Spleen (tissue), 7 donors: ENCODE measurements around the gene HNRNPM.

Experiments
- POLR2A ChIP-seq, 3 donors: fragments of 450-650 bp; IDR thresholded peaks; one replicate each; pipeline ENCODE4 v1.5.1; 2017; ENCODE audit warnings: antibody characterized with exemption in 3 of 3, mild to moderate bottlenecking in 1 of 3
- TF ChIP-seq, protein P1 (sequence below), 11 experiments: fragments of 200-600 bp in 7 of 11; fragments of 450-650 bp in 4 of 11; sonication (generic) in 4 of 11; IDR thresholded peaks in 8 of 11; conservative IDR thresholded peaks in 3 of 11; 1 replicate in 7 of 11; 2 replicates in 4 of 11; pipeline versions ENCODE4 v1.4.0 to v1.8.0; 2016 to 2021; ENCODE audit warnings: antibody characterized with exemption in 11 of 11, inconsistent platforms in 4 of 11, mild to moderate bottlenecking in 1 of 11
- donor health status: DM: no; HTN: no; CAD: no; lungs with moderate emphysema.
- donor health status: DM: no; HTN: no; CAD: no.
- donor health status: DM: no; HTN: no; CAD: no.

DNA sequence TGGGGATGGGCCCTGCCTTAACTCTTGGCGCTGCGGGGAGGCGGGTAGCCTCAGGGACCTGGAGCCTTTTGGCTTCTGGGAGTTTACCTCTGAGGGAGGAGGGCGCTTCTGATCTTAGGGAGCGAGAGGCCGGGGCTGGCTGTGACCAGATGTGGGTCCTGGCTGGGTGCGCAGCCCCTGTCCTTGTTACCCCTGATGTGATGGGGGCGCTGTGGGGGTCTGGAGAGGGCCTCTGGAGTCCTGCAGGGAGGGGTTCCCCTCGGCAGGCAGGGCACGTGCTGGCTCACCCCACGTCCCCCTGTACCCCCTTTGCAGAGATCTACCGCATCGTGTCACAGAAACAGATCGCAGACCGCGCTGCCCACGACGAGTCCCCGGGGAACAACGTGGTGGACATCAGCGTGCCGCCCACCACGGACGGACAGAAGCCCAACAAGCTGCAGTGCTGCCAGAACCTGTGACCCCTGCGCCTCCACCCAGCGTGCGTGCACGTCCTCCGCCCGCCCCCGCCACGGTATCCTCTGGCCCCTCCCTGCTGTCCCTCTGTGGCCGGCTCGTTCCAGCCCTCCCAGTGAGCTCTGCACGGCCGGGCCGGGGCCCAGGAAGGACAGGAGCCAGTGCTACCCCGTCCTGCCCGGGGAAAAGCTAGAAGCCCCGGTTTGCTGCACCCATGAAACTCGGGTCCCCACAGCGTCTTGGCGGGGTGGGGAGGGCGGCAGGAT is 41.5 kb upstream of the HNRNPM start:
- no peak for TF ChIP-seq POLR2A (IDR thresholded peaks at IDR 0.05)
- TF ChIP-seq, protein P1, sequence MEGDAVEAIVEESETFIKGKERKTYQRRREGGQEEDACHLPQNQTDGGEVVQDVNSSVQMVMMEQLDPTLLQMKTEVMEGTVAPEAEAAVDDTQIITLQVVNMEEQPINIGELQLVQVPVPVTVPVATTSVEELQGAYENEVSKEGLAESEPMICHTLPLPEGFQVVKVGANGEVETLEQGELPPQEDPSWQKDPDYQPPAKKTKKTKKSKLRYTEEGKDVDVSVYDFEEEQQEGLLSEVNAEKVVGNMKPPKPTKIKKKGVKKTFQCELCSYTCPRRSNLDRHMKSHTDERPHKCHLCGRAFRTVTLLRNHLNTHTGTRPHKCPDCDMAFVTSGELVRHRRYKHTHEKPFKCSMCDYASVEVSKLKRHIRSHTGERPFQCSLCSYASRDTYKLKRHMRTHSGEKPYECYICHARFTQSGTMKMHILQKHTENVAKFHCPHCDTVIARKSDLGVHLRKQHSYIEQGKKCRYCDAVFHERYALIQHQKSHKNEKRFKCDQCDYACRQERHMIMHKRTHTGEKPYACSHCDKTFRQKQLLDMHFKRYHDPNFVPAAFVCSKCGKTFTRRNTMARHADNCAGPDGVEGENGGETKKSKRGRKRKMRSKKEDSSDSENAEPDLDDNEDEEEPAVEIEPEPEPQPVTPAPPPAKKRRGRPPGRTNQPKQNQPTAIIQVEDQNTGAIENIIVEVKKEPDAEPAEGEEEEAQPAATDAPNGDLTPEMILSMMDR (IDR thresholded peaks at IDR 0.05 in 8 of 11, conservative IDR thresholded peaks at IDR 0.05 in 3 of 11): no peak
